ENCODE results near the gene BACH2.
"Not testable (repeated sequence)": the region's sequence is repeated elsewhere in the genome, so short reads cannot be mapped to it uniquely, and the experiment has no call there.

Gene BACH2

DNA sequence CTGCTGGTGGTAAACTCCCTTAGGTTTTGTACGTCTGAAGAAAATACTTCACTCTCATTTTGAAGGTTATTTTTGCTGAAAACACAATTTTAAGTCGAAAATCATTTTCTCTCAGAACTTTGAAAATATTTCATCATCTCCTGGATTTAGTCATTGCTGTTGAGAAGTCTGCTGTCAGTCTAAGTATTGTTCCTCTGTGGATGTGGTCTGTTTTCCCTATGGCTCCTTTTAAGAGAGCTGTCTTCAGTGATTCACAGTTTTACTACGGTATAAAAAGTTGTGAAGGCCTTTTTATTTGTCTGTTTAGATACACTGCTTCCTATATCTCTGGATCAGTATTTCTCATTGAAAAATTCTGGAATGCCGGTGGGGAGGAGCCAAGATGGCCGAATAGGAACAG lies 243.0 kb downstream of the BACH2 start:
- DNase-seq, result no peak

DNA sequence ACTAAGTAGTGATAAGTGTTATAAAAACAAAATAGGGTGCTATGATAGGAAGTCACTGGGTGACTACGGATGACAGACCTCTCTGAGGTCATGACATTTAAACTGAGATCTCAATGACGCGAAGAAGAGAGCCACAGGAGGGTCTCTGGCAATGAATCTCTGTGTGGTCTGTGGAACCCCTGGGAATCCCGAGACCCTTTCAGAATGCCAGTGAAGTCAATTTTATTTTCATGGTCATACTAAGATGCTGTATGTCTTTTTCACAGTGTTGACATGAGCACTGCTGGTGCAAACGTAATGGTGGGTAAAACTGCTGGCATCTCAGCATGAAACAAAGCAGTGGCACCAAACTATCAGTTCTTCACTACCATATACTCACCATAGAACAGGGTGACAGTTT lies 247.3 kb downstream of the BACH2 start:
- DNase-seq, result no peak

DNA sequence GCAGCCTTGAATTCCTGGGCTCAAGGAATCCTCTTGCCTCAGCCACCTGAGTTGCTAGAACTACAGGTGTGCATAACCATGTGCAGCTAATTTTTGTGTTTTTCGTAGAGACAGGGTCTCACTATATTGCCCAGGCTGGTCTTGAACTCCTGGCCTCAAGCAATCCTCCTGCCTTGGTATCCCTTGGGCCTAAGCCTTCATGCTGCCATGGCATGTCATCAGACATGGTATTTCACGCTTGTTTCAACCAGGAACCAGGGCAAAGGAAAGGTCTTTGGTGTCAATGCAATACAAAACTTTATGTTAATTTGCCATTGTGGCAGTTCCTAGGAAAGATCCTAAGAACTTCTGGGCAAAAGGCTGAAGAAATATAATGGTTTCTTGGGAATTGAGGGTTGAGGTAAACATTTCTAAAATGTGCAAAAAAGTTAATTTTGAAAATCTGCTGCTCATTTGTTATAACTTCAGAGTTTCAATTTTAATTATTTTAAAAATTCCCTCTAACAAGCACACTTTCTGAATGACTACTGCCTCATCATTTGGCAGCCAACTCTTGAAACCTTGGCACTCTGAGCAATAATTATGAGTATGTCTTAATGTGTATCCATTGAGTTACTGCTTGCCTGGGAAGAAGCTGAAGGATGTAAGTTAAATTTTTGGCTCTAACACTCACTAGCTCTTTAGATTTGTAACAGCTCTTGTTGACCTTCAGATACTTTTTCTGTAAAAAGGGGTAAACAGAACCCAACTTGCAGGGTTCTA lies 248.3 kb downstream of the BACH2 start:
- DNase-seq, result no peak

DNA sequence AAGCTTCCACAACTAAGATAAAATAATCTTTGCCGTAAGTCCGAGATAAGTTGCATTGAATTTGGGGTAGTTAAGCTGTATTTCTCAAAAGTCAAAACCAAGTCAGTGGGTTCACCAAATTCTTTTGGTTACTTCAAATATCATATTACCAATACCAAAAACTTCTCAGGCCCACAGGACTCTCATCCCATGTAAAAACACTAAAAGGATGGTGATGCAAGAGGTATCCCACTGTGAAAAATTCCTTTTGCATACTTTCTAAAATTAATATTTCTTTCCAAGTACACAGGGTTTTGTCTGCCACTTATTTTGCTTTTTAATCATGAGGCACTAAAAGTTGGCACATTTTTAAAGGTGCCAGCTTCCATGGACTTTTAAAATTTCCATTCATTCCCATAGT lies 251.1 kb downstream of the BACH2 start:
- no peak for DNase-seq

DNA sequence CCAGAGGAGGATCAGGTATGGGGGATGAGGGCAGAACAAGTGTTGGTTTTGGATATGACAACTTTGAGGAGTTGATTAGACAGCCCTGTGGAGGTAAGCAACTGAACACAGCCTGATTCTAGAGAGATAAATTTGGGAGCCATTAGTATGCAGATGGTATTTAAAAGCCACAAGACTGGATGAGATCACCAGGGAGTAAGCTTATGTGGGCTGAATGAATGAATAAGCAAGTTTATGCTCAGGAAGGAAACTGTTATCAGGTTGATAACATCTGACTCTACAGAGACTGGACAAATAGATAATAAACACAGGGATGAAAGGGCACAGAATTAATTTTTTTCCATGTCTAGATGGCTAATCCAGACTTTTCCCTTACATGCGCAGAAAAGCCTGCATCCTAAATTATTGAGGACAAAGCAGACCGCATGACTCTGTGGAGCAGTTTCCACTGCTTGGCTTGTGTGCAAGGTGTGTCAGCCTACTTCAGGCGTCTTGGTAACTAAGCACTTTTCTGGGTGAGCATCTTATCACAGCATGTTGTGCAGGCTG lies 251.7 kb downstream of the BACH2 start:
- no peak for DNase-seq

DNA sequence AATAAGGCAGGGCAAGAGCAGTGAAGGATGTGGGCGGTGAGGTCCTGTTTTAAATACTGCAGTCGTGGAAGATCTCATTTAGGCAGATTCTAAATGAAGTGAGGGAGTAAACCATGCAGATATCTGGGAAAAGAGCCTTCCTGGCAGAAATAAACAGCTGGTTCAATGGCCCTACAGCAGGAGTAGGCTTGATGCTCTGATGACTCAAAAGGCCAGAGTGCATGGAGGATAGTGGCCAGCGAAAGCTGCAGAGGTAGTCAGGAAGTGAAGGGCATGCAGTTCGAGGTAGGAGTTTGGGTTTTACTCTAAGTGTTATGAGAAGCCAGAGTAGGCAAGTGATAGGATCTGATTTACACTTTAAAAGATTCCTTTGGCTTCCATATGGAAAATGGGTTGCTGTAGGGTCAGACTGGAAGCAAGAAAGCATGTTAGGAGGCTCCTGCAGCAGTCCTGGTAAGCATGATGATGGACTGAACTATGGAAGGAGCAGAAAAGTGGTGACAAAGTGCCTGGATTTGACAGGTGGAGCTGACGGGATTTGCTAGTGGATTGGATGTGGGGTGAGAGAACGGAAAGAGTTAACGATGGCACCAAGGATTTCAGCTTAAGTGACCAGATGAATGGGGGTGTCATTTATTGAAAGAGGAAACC lies 252.3 kb downstream of the BACH2 start:
- DNase-seq, result no peak

DNA sequence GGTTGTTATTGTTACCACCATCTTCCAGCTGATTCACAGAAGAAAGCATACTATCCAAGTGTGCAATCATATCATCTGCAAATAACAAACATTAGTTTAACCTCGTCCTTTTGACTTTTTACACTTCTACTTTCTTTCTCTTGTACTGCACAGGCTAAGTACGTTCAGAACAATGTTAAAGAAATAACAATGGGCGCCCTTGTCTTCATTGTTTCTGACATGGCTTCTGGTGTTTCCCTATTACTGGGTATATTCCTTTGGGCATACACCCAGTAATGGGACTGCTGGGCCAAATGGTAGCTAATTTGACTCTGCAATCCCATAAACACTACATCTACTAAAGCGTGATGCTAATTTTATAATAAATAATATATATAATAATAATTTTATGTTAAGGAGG lies 255.7 kb downstream of the BACH2 start:
- no peak for DNase-seq

DNA sequence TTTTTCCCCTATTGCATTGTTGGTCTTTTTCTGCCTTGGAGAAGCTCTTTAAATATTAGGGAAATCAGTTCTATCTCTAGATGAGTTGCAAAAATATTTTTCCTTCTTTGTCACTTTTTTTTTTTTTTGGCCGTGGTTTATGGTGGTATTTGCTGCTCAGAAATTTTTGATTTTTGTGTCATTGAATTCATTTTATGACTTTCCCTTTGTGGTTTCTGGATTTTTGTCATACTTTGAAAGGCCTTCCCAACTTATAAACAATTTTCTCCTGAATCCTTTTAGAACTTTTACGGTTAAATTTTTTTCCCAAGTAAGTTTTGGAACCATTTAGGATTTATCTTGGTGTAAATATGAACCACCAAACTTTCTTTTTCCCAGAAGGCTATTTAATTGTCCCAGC lies 256.7 kb downstream of the BACH2 start:
- no peak for DNase-seq

DNA sequence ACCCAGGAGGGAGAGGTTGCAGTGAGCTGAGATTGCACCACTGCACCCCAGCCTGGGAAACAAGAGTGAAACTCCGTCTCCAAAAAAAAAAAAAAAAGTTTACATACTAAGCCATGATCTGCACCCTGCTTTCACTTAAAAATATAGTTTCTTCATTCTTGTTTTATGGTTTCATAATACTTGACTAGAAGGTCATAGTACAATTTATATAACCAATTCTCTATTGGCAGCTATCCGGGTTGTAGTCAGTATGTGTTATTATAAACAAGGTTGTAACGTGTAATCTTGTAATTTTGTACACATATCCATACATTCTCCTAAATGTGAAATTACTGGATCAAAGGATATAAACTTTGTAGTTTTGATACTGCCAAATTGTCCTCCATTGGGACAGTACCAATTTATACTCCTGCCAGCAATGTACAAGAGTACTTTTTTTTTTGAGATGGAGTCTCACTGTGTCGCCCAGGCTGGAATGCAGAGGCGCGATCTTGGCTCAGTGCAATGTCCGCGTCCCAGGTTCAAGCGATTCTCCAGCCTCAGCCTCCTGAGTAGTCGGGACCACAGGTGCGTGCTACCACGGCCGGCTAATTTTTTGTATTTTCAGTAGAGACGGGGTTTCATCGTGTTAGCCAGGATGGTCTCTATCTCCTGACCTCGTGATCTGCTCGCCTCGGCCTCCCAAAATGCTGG lies 257.5 kb downstream of the BACH2 start:
- DNase-seq, result no peak

DNA sequence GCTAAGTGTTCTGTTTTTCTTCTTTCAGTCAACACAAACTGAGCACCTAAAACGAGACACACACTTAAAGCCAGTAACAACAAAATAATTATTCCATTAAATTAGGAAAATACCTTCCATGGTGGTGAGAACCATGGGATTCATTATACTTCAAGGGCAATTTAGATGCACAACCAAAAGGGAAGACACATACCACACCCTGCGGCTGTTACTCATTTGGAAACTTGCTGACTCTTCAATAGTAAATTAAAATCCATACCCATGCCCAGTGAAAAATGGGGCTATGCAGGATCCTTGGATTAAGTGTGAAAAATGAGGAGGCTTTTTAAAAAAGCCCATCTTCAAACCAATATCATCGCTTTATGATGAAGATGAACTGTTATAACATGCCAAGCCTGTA lies 259.7 kb downstream of the BACH2 start:
- no peak for DNase-seq

DNA sequence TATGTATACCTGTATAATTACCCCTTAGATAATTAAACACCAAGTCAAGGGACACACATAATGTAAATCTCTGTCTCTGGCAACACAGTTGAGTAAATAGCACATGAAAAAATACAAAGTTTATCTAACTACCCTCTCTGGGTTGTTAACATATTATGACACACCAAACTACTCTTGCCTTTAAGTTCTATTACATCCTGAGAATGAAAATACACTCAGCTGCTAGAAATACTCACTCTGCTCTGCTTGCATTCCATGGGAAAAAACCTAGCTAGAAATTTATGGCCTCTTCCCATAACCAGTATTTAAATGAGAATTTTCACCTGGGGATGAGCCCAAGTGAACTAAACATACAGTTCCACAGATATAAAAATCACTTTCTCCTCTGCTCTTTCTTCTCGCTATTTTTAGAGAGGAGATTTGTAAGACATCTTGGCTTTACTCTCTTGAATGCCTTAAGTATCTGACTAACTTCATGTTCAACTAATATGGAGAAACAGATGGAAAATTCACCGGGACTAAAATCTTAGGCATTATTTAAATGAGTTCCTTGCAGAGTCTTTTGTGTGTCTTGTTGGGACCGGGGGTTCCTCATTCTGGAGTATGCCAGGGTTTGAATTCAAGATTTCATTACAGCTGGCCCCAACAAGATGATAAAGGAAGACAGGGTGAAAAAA lies 261.5 kb downstream of the BACH2 start:
- no peak for DNase-seq

DNA sequence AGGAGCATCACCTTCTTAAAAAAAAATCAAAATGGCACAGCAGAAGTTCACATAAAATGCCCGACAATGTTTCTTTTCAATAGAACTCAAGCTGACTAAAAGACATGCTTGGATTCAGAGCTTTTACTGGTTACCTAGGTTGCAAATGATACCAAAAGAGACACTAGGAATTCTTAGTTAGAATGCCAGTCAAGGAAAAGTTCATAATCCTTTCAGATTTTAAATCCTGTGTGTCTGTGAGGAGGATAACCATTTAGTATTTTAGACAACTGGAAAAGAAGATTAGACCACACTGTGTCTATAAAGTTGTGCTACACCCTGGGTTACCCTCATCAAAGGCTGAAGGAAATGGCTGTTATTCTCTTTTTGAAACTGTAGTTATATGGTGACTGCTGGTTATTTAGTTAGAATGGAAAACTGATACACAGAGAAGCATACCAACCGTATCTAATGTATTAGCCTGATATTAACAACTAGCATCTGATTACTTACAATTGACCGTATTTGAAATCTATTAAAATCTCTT lies 262.8 kb downstream of the BACH2 start:
- DNase-seq, result no peak

DNA sequence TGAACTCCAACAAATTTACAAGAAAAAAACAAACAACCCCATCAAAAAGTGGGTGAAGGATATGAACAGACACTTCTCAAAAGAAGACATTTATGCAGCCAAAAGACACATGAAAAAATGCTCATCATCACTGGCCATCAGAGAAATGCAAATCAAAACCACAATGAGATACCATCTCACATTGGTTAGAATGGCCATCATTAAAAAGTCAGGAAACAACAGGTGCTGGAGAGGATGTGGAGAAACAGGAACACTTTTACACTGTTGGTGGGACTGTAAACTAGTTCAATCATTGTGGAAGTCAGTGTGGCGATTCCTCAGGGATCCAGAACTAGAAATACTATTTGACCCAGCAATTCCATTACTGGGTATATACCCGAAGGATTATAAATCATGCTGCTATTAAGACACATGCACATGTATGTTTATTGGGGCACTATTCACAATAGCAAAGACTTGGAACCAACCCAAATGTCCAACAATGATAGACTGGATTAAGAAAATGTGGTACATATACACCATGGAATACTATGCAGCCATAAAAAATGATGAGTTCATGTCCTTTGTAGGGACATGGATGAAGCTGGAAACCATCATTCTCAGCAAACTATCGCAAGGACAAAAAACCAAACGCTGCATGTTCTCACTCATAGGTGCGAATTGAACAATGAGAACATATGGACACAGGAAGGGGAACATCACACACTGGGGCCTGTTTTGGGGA lies 264.0 kb downstream of the BACH2 start:
- not testable (repeated sequence) for DNase-seq

DNA sequence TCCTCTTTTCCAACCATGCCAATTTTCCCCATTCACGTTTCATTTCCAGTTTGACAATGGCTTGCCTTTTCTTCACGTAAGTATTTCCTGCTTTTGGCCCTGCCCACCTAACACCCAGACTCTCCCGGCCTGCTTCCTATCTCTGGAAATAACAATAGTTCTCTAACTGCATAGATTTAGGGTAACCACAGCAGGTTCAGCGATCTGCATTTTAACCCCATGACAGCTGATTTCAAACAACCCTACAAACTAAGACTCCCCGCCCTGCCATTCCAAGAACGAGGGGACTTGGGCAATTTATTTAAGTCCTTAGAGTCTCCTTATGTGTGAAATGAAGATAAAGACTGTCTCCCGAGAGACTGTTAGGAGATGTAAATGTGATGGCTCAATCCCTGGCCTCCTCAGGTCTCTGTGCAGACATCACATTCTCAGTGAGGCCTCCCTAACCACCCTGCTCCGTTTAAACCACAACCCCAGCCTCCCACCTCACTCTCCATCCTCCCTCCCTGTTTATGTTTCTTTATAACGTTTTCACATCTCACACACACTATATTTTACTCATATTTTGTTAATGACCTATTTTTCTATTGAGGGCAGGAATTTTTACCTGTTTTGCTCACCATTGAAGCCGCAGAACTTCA lies 267.5 kb downstream of the BACH2 start:
- DNase-seq, result no peak

DNA sequence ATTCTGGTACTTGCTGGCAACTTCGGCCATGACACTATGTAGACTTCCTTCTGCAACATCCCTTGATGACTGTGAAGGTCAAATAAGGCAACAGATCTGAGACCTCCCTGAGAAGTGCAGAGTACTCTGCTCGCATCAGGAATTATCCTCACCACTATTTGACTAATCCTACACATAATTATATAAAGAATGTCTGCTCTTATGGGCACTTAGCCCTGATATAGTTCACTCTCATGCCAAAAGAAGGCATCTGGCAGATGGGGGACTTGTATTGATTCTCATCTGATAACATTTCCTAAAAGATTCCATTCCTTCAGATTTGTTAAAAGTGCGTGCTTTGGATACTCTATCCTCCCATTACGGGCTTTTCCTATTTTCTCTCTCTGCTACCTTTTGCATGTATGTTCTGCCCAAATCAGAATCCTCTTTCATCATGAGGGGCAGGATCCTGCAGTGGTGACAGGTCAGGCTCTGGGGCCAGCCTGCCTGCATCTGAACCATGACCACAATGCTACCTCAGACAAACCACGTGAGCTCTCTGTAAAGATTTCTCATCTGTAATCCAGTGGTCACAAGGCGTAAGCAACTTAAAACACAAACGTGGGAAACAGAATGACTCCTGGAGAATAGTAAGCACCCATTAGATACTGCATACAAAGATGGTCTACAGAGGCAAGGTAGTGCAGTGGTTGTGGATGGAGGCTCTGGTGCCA lies 268.4 kb downstream of the BACH2 start:
- no peak for DNase-seq

DNA sequence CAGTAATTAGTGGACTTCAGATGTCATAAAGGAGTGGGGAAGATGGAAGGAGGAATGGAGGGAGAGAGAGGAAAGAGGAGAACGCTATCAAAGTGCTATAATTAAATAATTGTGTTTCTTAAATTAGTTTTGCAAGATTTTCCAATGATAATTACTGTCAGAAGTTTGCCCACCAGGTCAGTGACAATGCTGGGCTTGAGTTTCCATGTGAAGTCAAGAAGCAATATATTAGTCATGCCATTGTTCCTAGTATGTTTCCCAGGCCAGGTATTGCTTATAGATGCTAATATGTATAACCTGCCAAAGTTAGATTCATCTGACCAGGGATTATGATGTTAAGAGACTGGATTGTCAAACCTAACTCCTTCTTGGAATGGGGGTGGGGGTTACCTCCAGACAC lies 270.4 kb downstream of the BACH2 start:
- DNase-seq, result no peak

DNA sequence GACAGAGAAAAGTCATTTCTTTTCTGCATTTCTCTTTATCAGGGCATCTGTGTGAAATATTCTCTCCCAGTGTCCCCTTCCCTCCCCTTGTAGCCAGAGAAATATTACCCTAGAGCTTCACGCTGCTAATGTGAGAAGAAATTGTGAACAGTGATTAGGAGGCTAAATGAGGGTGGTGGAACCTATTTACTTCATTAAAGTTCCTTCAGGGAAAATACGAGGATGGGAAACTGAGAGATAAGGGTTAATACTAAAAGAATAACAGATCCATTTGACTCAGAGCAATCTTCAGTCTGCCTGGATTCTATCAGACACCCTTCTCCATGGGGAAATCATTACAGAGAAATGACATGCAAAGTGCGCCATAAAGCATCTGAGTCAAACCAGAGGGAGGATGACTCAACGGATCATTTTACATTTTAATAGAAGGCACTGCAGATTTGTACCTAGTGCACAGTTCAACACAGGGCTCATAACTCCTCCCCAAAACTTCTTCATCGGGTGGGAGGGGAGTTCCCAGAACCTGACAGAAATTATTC lies 271.1 kb downstream of the BACH2 start:
- no peak for DNase-seq

DNA sequence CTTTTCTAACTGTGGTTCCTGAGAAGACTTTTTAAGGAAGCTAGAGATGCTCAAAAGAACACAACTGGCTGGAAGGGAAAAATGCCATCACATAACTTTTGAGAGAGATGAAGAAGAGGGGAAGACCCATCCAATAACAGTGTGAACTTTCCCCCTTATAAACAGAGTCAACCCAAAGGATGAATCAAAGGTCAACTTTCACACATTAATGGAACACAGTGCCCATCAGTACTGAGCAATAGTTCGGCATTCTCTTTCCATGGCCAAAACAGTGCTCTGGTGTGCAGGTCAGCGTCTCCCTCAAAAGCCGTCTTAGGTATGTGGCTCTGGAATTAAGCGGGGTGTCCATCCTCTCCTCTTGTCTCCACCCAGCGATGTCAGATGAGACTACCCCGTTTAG lies 272.0 kb downstream of the BACH2 start:
- DNase-seq, result no peak

DNA sequence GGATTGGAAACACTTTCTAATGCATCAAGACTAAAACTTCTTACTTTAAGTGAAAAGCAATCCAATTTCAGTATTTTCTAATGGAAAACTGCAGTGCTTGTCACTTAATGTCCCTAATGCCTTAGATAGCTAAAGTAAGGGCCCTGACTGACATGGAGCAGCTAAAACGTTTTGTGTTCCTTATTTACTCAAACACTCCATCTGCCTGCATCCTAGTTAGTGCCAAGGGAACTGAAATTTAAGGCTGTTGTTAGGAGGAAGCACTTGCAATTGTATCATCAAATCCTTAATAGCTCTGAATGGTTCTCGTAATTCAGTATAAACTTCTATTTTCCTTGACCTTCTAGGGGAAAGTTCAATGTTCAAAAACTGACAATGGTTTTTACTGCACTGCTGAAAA lies 274.9 kb downstream of the BACH2 start:
- DNase-seq, result no peak

DNA sequence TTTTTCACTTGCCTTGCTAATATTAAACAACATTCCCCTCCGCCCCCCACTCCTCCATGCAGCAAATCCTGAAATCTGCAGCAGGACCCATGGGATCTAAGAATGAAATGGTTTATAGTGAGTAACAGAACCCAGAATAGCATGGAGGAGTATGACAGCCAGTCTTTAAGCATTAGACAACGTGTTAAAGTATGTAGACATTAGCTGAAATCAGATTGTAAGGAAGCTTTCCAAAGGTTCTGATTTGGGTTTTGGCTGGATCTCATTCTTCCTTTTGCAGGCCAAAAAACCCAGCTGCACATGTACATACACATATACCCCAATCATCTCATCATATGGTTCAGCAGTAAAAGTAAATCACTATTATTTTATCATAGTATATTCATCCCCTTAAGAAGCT lies 275.9 kb downstream of the BACH2 start:
- DNase-seq, result no peak

DNA sequence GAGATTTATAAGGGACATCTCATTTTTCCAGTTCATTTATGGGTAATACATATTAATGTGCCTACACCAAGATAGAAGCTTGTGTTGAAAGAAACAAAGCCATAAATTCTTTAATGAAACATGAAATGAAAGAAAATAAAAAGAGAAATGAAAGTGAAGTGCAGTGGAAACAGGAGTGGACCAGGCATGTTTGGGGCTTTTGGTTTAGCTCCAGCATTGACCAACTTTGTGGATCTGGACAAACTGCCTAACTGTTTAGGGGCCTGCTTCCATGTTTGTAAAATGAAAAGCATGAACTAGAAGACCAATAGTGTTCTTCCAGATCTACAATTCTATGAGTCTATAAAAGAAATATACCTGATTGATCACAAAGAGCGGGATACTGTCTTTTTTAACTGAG lies 277.4 kb downstream of the BACH2 start:
- no peak for DNase-seq
